Activated T-cell treated with anti-CD3 and anti-CD28 coated beads, Interleukin-2, amount 50 U/mL, for 4 hours (primary cell): ENCODE results near the gene ADCY1. TPM values are rescaled to one million over a fixed set of nuclear protein-coding genes. Genes with fewer than 3 reads are reported as not detected.

Source experiments
- ATAC-seq, 2 donors: fragments of 200-7000 bp; cut with Tn5 transposase; one replicate each; pipeline ENCODE4 v1.10.0; 2021
- DNase-seq: peaks from one replicate; pipeline ENCODE4 v3.0.0-alpha.2; 2020
- H3K27me3 Mint-ChIP-seq: one replicate; pipeline ENCODE4 v1.8.0; 2021; ENCODE audit warnings: low read depth, mixed read lengths
- H3K36me3 Mint-ChIP-seq: one replicate; pipeline ENCODE4 v1.8.0; 2022; ENCODE audit warnings: mixed read lengths; ENCODE audit not compliant: insufficient read depth
- H3K4me1 Mint-ChIP-seq: one replicate; pipeline ENCODE4 v1.8.0; 2021; ENCODE audit warnings: low read depth, mixed read lengths
- H3K4me3 Mint-ChIP-seq: one replicate; pipeline ENCODE4 v1.8.0; 2021; ENCODE audit warnings: mild to moderate bottlenecking, moderate library complexity, mixed read lengths
- H3K9me3 Mint-ChIP-seq: one replicate; pipeline ENCODE4 v1.8.0; 2021; ENCODE audit warnings: mixed read lengths
- total RNA-seq, 3 donors: library from RNA; stranded (reverse); gene quantifications; one replicate each; pipeline ENCODE4 v1.2.1, GENCODE V29; 2021

The ADCY1 gene
- total RNA-seq, 3 donors from 2014 or later: 0.05 to 0.26 (median 0.20) TPM

- H3K4me1 Mint-ChIP-seq: no peaks in the 10 kb centered on the region
- H3K9me3 Mint-ChIP-seq: no peaks in the 10 kb centered on the region
- ATAC-seq (no peak), DNase-seq (no peak)
- H3K27me3 Mint-ChIP-seq: peaks cover under 1% of the 10 kb centered on the region
- H3K36me3 Mint-ChIP-seq: no peaks in the 10 kb centered on the region
- no peak overlapping the region for H3K4me3 Mint-ChIP-seq
Measured at GRCh38 chr7:45594745-45595535, 20.8 kb downstream of the ADCY1 start.

GRCh38 chr7:45595809-45596664 is 21.9 kb downstream of the ADCY1 start:
- no peak for DNase-seq
- H3K4me3 Mint-ChIP-seq: no peak overlapping the region
- ATAC-seq: no peak
- no peaks in the 10 kb centered on the region for H3K36me3 Mint-ChIP-seq
- H3K9me3 Mint-ChIP-seq: no peaks in the 10 kb centered on the region
- H3K4me1 Mint-ChIP-seq: no peaks in the 10 kb centered on the region
- peaks cover 3% of the 10 kb centered on the region for H3K27me3 Mint-ChIP-seq

GRCh38 chr7:45596665-45597095 is 22.5 kb downstream of the ADCY1 start:
- Mint-ChIP-seq H3K4me3 (no peak overlapping the region), H3K4me1 (no peaks in the 10 kb centered on the region), H3K36me3 (no peaks in the 10 kb centered on the region), H3K9me3 (no peaks in the 10 kb centered on the region), H3K27me3 (peaks cover 5% of the 10 kb centered on the region)
- ATAC-seq (no peak), DNase-seq (no peak)

GRCh38 chr7:45597286-45597984 is 23.3 kb downstream of the ADCY1 start:
- H3K4me3 Mint-ChIP-seq: no peak overlapping the region
- no peaks in the 10 kb centered on the region for H3K4me1 Mint-ChIP-seq
- DNase-seq (no peak), ATAC-seq (no peak)
- no peaks in the 10 kb centered on the region for H3K36me3 Mint-ChIP-seq
- H3K9me3 Mint-ChIP-seq: no peaks in the 10 kb centered on the region
- H3K27me3 Mint-ChIP-seq: peaks cover 8% of the 10 kb centered on the region

GRCh38 chr7:45598886-45599520 is 24.8 kb downstream of the ADCY1 start:
- ATAC-seq (no peak), DNase-seq (no peak)
- Mint-ChIP-seq H3K4me3 (no peak overlapping the region), H3K9me3 (no peaks in the 10 kb centered on the region), H3K4me1 (no peaks in the 10 kb centered on the region), H3K36me3 (no peaks in the 10 kb centered on the region), H3K27me3 (peaks cover 8% of the 10 kb centered on the region)

GRCh38 chr7:45599851-45600706 is 25.9 kb downstream of the ADCY1 start:
- H3K27me3 Mint-ChIP-seq: peaks cover 8% of the 10 kb centered on the region

GRCh38 chr7:45601094-45601493 is 26.9 kb downstream of the ADCY1 start:
- no peaks in the 10 kb centered on the region for H3K36me3 Mint-ChIP-seq
- H3K9me3 Mint-ChIP-seq: no peaks in the 10 kb centered on the region
- no peaks in the 10 kb centered on the region for H3K4me1 Mint-ChIP-seq
- peaks cover 8% of the 10 kb centered on the region for H3K27me3 Mint-ChIP-seq
- no peak for DNase-seq
- H3K4me3 Mint-ChIP-seq: no peak overlapping the region
- ATAC-seq: no peak

More at GRCh38 chr7:45599851-45600706, 25.9 kb downstream of the ADCY1 start:
- no peak for ATAC-seq
- DNase-seq: no peak
- Mint-ChIP-seq H3K9me3 (no peaks in the 10 kb centered on the region), H3K36me3 (no peaks in the 10 kb centered on the region), H3K4me1 (no peaks in the 10 kb centered on the region), H3K4me3 (no peak overlapping the region)

GRCh38 chr7:45601816-45602540 is 27.8 kb downstream of the ADCY1 start:
- H3K27me3 Mint-ChIP-seq: peaks cover 8% of the 10 kb centered on the region
- no peaks in the 10 kb centered on the region for H3K4me1 Mint-ChIP-seq
- H3K4me3 Mint-ChIP-seq: no peak overlapping the region
- no peak for ATAC-seq
- H3K9me3 Mint-ChIP-seq: no peaks in the 10 kb centered on the region
- no peak for DNase-seq
- no peaks in the 10 kb centered on the region for H3K36me3 Mint-ChIP-seq

GRCh38 chr7:45606050-45606449 is 31.9 kb downstream of the ADCY1 start:
- DNase-seq (no peak), ATAC-seq (no peak)
- no peaks in the 10 kb centered on the region for H3K36me3 Mint-ChIP-seq
- H3K4me1 Mint-ChIP-seq: no peaks in the 10 kb centered on the region
- peaks cover 11% of the 10 kb centered on the region for H3K27me3 Mint-ChIP-seq
- H3K4me3 Mint-ChIP-seq: no peak overlapping the region
- no peaks in the 10 kb centered on the region for H3K9me3 Mint-ChIP-seq

- no peak for DNase-seq
- no peak for ATAC-seq
- Mint-ChIP-seq H3K27me3 (peaks cover 7% of the 10 kb centered on the region), H3K4me1 (no peaks in the 10 kb centered on the region), H3K4me3 (no peak overlapping the region), H3K36me3 (no peaks in the 10 kb centered on the region), H3K9me3 (no peaks in the 10 kb centered on the region)
Measured at GRCh38 chr7:45606931-45607330, 32.8 kb downstream of the ADCY1 start.

GRCh38 chr7:45609180-45609579 is 35.0 kb downstream of the ADCY1 start:
- Mint-ChIP-seq H3K9me3 (peaks cover 7% of the 10 kb centered on the region), H3K4me3 (no peak overlapping the region), H3K27me3 (peaks cover 7% of the 10 kb centered on the region), H3K36me3 (no peaks in the 10 kb centered on the region), H3K4me1 (no peaks in the 10 kb centered on the region)
- ATAC-seq: no peak
- DNase-seq: no peak

GRCh38 chr7:45610019-45610418 is 35.9 kb downstream of the ADCY1 start:
- Mint-ChIP-seq H3K36me3 (no peaks in the 10 kb centered on the region), H3K4me1 (no peaks in the 10 kb centered on the region), H3K4me3 (no peak overlapping the region), H3K27me3 (peaks cover 7% of the 10 kb centered on the region), H3K9me3 (peaks cover 15% of the 10 kb centered on the region)
- no peak for DNase-seq
- ATAC-seq: no peak
